Thoracic aorta (tissue), 2 donors: ENCODE measurements around the gene SCAANT1. TPM values are rescaled to one million over a fixed set of nuclear protein-coding genes. Genes with fewer than 3 reads are reported as not detected.

Source experiments
- ATAC-seq: fragments of 150-250 bp; one replicate; pipeline ENCODE4 v1.8.0; 2017; ENCODE audit warnings: low read depth; ENCODE audit not compliant: insufficient number of reproducible peaks, low FRiP score
- DNase-seq: peaks from one replicate; pipeline ENCODE4 v3.0.0-alpha.2; 2020; ENCODE audit warnings: low spot score
- H3K27ac ChIP-seq, 2 donors: fragments of 200-600 bp; sonication (generic); 1 replicate in 1 of 2; 2 replicates in 1 of 2; pipeline ENCODE4 v1.5.1; 2016; ENCODE audit warnings: mild to moderate bottlenecking in 2 of 2, moderate library complexity in 2 of 2
- H3K27me3 ChIP-seq: fragments of 200-600 bp; sonication (generic); replicated peaks from 2 replicates; pipeline ENCODE4 v1.6.0; 2016; ENCODE audit warnings: mild to moderate bottlenecking; ENCODE audit not compliant: insufficient read depth
- H3K36me3 ChIP-seq: fragments of 200-600 bp; sonication (generic); one replicate; pipeline ENCODE4 v1.5.1; 2016
- H3K4me1 ChIP-seq, 2 donors: fragments of 200-600 bp; sonication (generic); 1 replicate in 1 of 2; 2 replicates in 1 of 2; pipeline versions ENCODE4 v1.5.1 to v1.6.0; 2016; ENCODE audit warnings: low read depth in 2 of 2, mild to moderate bottlenecking in 1 of 2; ENCODE audit not compliant: control insufficient read depth in 1 of 2
- H3K4me3 ChIP-seq: fragments of 200-600 bp; sonication (generic); 2 replicates; pipeline ENCODE4 v1.5.1; 2016; ENCODE audit warnings: mild to moderate bottlenecking
- H3K9me3 ChIP-seq: fragments of 200-600 bp; sonication (generic); 2 replicates; pipeline ENCODE4 v1.5.1; 2016
- CTCF ChIP-seq: fragments of 200-600 bp; sonication (generic); IDR thresholded peaks from one replicate; pipeline ENCODE4 v1.5.1; 2019; ENCODE audit warnings: antibody characterized with exemption
- total RNA-seq, 2 donors: library from RNA; depleted of rRNA; stranded (reverse); fragments of >200 nt; gene quantifications; one replicate each; pipeline versions ENCODE4 v1.1.0 to v1.2.3, GENCODE V29; 2016

Gene SCAANT1
- total RNA-seq, 2 donors from 2014 or later = not detected

GRCh38 chr3:63876260-63876659 is 35.9 kb downstream of the SCAANT1 start:
- Histone ChIP-seq H3K27ac (no peak overlapping the region), H3K4me3 (no peak overlapping the region), H3K9me3 (no peaks in the 10 kb centered on the region), H3K27me3 (no peaks in the 10 kb centered on the region), H3K36me3 (no peaks in the 10 kb centered on the region), H3K4me1 (peaks cover 10 to 30% of the 10 kb centered on the region in 2 donors)
- ATAC-seq (no peak), DNase-seq (no peak)
- no peak for TF ChIP-seq CTCF

GRCh38 chr3:63875510-63875909 is 36.7 kb downstream of the SCAANT1 start:
- H3K36me3 ChIP-seq = no peaks in the 10 kb centered on the region
- ATAC-seq (no peak), DNase-seq (no peak)
- no peak overlapping the region for H3K27ac ChIP-seq
- H3K9me3 ChIP-seq = no peaks in the 10 kb centered on the region
- peaks cover 10 to 36% of the 10 kb centered on the region in 2 donors for H3K4me1 ChIP-seq
- H3K4me3 ChIP-seq = no peak overlapping the region
- TF ChIP-seq CTCF = no peak
- H3K27me3 ChIP-seq = no peaks in the 10 kb centered on the region

GRCh38 chr3:63874769-63875168 is 37.4 kb downstream of the SCAANT1 start:
- Histone ChIP-seq H3K4me1 (peaks cover 10 to 39% of the 10 kb centered on the region in 2 donors), H3K9me3 (no peaks in the 10 kb centered on the region), H3K27ac (no peak overlapping the region), H3K4me3 (no peak overlapping the region), H3K27me3 (no peaks in the 10 kb centered on the region), H3K36me3 (no peaks in the 10 kb centered on the region)
- TF ChIP-seq CTCF = no peak
- ATAC-seq = no peak
- DNase-seq = no peak

GRCh38 chr3:63872135-63872924 is 39.9 kb downstream of the SCAANT1 start:
- no peak for ATAC-seq

GRCh38 chr3:63870615-63871005 is 41.6 kb downstream of the SCAANT1 start:
- DNase-seq (no peak), ATAC-seq (no peak)
- H3K27me3 ChIP-seq = no peaks in the 10 kb centered on the region
- H3K4me1 ChIP-seq = peaks cover 9 to 23% of the 10 kb centered on the region in 2 donors
- no peak overlapping the region for H3K4me3 ChIP-seq
- no peaks in the 10 kb centered on the region for H3K9me3 ChIP-seq
- no peak for TF ChIP-seq CTCF
- H3K36me3 ChIP-seq = no peaks in the 10 kb centered on the region
- no peak overlapping the region for H3K27ac ChIP-seq

More at GRCh38 chr3:63872135-63872924, 39.9 kb downstream of the SCAANT1 start:
- Histone ChIP-seq H3K36me3 (no peaks in the 10 kb centered on the region), H3K4me1 (peaks cover 14 to 36% of the 10 kb centered on the region in 2 donors), H3K27me3 (no peaks in the 10 kb centered on the region), H3K9me3 (no peaks in the 10 kb centered on the region), H3K4me3 (no peak overlapping the region), H3K27ac (no peak overlapping the region)
- no peak for TF ChIP-seq CTCF
- no peak for DNase-seq
